WTC11 (cell line): ENCODE results near the gene IQSEC1.

Experiments used
- FOXJ3 ChIP-seq: sonication (generic); formaldehyde crosslinking; IDR thresholded peaks from 2 replicates; pipeline ENCODE4 v1.9.0; 2021; ENCODE audit warnings: missing genetic modification reagents, mild to moderate bottlenecking, borderline replicate concordance
- JUN ChIP-seq: sonication (generic); formaldehyde crosslinking; IDR thresholded peaks from 2 replicates; pipeline ENCODE4 v1.8.0; 2023; ENCODE audit warnings: mild to moderate bottlenecking, missing genetic modification reagents
- MYBL2 ChIP-seq: sonication (generic); formaldehyde crosslinking; IDR thresholded peaks from 2 replicates; pipeline ENCODE4 v1.8.1; 2023; ENCODE audit warnings: mild to moderate bottlenecking, moderate library complexity, missing genetic modification reagents
- RELA ChIP-seq: sonication (generic); formaldehyde crosslinking; IDR thresholded peaks from 2 replicates; pipeline ENCODE4 v1.8.1; 2022; ENCODE audit warnings: missing genetic modification reagents, mild to moderate bottlenecking, borderline replicate concordance

- no peak for TF ChIP-seq RELA (CRISPR knock-in tag)
- no peak for TF ChIP-seq JUN
- TF ChIP-seq MYBL2 (CRISPR knock-in tag): no peak
- TF ChIP-seq FOXJ3 (CRISPR knock-in tag): no peak
Observed at GRCh38 chr3:13047296-13048165, 25.7 kb downstream of the IQSEC1 start.
